HG03196 (cell line): ENCODE data around the gene CBX8.

ENCODE experiments used
- ATAC-seq: cut with Tn5 transposase; IDR thresholded peaks from one replicate; pipeline ENCODE4 v1.9.1; 2021; ENCODE audit not compliant: unreplicated experiment

CBX8 gene

DNA sequence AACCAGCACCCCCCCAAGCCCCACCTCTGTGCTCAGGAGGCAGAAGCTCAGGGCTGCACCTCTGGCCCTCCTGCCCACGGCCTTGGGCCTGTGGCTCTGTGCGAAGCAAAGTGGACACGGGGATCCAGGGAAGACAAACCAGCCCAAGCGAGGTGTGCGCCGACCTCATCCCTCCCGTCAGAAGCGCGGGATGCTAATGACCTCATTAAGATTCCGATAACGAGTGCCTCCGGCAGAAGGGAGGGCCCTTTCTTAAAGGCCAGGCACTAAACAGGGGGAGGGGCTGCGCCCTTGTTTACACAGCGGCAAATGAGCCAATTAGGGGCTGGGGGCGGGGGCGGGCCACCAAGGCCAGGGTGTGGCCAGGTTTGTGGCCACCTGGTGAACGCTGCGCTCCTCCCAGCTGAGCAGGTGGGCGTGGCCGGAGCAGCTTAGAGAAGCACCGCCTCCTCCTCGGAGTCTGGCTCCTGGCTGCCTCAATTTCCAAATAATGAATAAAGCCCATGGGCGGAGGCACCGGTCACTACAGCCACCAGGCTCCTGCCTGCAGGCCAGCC is 39.2 kb upstream of the CBX8 start:
- no peak for ATAC-seq

DNA sequence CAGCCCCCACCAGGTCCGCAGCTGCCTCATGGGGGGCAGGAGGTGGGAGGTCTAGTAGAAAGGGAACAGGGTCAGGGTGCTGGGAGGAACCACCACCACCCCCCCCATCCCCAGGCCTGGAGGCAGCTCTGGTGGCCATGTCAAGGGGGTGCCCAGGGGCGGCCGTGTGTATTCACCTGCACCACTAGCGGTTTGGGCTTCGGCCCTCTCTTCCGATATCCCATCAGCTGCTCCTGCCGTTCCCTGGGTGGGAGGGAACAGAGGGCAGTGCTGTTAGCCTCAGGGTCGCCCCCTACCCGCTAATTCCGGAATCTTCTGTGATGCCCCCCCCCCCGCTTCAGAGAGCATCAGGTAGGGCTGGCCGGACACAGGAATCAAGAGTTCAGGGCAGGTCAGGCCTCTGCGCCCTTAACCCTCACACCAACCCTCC is 38.6 kb upstream of the CBX8 start:
- ATAC-seq = no peak

DNA sequence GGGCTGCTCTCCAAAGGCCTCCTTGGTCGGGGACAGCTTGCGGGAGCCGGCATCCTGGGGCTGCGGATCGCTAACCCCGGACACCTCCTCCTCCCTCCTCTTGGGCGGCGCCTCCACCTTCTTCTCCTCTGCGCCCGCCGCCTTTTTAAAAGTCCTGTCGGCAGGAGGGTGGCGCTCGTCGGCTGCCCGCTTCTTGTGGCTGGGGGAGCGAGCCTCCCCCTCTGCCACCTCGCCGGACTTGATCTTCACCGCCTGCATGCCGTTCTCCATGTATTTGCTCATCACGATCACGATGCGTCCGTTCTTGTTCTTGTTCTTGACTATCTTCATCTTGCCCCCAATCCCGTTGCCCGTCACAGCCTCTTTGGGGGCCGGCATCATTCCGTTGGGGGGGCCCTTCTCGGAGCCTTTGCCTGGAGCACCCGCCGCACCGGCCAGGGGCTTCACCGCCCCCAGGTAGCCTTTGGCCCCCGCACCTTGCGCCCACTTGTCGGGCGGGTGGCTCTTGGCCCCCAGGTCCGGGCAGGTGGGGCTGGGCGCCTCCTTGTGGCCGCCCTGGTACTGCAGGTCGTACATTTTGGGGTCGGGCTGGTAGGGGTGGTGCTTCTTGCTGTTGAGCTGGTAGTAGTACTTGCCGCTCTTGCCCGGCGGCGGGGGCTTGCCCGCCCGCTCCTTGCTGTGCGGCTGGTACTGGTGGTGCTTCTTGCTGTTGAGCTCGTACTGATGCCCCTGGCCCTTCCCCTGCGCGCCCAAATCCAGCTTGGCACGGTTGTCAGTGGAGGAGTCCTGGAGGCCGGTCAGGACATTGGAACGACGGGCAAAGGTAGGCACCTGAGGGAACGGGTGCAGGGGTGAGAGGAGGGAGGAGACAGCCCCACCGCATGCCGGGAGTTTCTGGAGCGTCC is 37.9 kb upstream of the CBX8 start:
- ATAC-seq = no peak

DNA sequence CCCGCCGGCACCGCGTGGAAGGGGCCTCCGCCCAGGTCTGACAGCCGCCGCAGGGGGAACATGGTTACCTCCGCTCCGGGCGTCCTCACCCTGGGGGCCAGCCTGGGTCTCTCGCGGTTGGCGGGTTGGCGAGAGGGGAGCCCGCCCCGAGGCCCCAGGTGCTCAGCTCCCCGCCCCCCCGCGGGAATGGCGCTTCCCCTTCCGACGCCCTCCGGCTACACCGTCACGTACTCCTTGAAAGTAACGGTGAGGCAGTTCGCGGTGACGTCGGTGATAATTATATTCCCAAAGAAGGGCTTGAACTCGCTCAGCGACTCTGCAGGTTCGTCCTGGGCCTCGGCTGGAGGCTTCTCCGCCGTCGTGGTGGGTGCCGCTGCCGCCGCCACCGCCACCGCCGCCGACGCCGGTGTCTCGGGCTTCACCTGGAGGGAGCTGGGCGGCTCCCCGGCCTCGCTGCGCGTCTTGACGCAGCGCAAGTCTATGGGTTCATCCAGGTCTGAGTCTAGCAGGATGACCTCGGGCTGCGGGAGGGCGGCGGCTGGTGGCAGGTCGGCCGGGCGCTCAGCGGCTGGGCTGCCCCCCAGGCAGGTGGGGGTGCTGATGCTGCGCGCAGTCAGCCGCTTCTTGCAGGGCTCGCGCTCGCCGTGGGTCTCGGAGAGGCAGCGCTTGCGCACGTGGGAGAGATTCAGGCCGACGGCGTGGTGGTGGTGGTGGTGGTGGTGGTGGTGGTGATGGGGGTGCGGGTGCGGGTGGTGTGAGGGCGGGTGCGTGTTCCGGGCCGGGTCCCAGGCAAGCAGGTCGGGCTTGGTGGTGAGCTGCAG is 37.1 kb upstream of the CBX8 start:
- ATAC-seq = no peak

DNA sequence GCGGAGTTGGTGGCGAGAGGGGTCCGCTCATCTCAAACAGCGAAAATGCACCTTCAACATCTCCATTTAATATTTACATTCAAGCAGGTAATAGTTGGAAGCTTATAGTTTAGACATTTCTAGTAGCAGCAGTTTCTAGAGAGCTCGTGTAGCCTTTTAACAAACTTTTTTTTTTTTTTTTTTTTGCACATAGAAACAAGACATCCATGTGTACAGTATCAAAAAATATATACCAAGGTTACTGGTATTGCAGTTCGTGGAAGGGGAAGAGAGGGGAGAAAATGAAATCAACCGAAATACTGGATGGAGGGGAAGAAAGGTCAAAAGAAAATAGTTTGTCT is 36.2 kb upstream of the CBX8 start:
- ATAC-seq = no peak

DNA sequence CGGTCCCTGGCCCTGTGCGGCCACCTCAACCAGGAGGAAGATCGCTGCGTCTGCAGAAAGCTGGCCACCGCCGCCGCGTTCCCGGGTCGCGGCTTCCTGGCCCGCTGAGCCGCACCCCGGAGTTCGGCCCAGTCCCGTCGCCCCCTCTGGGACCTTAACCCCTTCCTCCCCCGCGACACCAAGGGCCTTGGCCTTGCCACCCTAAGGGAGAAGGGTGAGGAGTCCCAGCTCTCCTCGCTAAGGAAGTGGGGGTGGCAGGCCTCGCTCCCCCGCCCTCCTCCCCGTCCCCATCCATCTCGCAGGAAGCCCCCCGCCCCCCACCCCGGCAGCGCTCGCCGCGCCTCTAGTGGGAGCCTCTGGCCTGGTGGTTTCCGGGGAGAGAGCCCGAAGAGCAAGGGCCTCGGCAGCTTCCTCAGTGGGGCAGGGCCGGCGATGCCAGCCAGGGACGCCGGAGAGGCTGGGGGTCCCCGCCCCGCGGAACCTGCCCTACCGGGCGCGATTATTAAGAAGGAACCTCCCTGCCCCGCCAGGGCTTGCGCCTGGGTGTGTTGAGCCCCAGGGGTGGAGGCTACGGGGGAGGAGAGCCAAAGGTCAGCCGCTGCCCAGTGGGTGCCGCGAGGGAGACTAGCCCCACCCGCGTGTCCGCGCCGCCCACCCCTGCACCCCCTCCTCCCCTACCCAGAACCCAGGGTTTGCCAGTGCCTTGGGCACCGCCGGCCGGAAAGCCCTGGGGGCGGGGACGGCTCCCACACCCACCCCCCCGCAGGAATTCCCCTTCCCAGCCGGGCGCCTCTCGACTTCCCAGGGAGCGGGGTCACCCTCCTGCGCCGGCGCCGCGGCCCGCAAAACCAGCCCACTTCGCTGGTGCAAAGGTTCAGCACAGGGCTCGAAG is 35.6 kb upstream of the CBX8 start:
- ATAC-seq = no peak

DNA sequence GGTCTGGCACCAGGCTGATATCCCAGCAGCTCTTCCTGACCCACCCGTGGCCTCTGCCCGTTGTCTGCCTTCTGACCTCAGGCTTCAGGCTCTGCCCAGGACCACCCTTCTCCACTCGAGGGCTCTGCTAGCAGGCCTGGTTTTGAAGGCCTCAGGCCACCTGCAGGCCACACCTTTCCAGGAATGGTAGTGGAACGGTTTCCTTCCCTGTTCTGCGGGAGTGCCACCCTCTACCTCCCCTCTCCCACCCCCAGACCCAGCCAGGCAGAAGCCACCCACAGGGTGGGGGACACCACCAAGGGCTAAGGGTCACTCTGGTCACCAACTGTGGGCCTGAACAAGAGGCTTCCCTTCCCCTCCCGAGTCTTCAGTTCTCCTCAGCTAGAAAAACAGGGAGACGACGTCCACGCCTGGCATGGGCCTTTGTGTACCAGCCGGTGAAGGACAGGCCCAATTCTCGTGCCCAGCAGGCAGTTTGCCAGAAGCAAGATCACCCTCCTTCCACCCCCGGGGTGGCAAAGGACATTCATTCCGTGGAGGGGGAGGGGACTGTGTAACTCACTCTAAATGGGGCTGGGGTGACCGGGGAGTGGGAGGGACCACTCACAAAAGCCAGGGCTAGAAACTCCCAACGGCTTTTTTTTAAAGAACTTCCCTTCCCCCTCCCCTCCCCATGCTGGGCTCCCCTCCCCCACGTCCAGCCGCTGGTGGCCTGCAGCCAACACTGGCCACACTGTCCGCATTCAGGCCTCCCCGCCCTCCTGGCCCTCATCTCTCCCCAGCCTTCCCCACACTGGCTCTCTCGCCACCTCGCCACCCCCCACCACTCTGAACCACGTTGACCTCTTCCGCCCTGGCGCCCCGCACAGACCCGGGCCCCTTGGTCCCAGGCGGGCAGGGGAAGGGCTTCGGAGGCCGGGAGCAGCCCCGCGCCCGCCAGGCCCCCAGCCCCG is 34.7 kb upstream of the CBX8 start:
- no peak for ATAC-seq

DNA sequence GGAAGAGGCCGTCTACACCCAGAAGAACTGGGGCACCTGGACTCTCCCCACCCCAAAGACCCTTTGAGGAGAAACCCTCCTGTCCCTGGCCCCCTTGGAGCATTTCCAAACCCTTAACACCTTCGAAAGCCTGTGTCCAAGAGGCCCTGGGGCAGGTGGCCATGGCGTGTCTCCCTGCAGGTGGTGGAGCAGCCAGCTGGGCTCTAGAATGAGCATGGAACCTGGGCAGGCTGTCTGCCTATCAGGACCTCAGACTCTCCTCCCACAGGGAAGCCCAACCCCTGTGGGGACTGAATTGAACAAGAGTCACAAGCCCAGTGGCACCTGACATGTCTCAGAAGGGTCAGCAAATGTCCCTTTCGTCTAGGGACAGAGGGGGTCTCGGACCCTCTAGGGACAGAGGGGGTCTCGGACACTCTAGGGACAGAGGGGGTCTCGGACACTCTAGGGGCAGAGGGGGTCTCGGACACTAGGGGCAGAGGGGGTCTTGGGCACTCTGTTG is 33.9 kb upstream of the CBX8 start:
- ATAC-seq = no peak

DNA sequence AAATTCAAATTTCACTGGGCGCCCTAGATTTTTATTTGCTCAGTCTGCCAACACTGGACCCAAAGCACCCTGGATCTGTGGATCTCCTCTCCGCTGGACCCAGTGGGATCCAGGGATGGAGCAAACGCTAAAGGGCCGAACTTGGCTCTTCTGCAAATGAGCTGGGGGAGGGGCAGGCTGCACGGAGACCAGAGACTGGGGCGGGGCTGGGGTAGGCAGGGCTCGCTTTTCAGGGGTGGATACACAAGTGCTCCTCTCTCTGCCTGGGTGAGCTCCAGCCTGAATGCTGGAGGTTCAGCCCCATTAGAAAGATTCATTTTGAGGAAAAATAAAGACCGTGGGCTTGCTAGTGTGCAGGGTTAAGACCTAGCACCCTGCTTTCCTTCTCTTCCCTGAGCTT is 33.4 kb upstream of the CBX8 start:
- no peak for ATAC-seq

DNA sequence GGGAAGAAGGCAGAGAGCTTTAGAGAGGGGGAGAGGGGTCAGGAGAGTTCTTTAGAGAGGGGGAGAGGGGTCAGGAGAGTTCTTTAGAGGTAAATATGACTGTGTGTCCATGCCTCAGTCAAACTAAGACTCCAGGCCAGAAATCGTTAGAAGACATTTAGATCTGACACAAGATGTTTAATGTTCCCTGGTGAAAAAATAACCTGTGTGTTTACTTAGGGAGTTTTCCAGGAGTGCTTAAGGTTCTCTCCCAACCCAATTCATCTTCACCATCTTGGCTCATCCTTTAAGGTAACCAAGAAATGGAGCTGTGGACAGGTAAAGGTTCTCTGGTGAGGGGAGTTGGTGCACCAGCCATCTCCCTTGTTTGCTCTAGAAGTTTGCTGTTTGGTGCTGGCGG is 32.6 kb upstream of the CBX8 start:
- ATAC-seq = no peak

DNA sequence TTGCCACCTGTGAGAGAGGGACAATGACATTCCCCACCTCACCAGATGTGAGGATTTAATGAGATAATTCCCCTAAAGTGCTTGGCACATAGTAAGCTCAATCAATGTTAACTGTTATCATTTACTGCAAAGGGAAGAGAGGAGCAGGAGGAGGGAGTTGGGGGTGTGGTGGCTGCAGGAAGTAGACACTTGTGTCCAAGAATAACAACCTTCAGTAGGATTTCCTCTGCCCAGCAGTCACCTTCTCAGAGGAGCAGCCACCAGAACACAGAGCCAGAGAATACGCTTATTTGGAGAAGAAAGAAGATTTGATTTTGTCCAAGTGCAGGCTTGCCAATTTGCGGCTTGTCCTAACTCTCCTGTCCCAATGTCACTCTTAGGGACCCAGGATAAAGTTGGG is 32.1 kb upstream of the CBX8 start:
- ATAC-seq = no peak

DNA sequence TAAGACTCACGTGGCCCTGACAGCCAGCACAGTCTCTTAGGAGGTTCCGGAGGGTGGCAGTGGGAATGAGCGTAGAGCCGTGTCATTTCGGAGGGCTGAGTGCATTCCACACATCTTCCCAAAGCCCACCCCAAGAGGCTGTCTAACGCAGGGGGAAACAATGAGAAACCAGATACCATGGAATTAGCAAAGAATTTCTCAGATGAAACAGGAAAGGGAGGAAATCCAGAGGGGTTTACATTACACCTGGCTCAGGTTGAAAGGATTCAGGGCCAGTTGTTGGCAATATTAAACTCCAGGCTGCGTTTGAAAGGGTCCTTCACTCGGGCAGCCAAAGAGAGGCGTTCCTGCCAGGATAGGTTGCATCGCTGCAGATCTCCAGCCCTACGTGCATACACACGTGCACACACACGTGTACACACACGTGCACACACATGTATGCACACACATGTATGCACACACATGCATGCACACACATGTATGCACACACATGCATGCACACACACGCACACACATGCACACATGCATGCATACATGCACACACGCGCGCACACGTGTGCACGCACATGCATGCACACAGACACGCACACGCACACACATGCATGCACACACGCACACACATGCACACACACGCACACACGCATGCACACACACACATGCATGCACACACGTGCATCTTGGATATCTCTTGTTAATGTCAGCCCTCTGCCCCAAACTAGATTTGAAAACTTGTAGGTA is 30.1 kb upstream of the CBX8 start:
- ATAC-seq = no peak

DNA sequence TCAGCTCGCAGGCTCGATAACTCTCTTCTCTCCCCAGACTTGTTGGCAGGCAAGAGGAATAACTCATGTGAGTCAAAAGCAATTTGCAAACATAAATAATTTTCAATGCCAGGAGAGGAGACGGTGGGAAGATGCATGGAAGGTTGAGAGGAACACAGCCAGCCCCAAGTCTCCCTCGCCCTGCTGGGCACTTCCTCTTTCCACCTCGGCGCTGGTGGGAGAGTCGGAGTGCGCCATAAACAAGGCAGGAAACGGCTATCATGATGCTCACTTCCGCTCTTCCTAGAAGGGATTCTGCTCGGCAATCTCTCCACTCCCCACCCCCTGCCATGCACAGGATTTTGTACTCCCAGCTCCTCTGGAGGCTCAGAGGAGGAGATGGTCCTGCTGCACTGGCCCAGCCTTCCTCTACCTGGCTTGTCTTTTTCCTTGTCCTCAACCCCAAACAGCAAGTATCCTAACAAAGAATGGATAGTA is 29.4 kb upstream of the CBX8 start:
- ATAC-seq = no peak

DNA sequence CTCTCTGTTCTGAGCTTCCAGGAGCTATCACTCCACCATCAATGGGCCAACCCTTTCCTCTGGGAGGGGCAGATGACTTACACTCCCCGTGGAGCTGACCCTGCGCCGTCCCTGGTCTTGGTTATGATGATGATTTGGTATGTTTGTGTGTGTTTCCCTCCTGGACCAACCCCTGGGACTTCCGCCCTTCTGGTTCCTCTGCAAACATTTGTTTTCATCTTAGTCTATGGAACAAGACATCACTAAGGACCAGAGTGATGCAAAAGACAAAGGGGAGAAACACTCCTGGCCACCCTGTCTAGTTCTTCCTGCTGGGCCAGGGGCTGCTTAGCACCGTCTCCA is 28.7 kb upstream of the CBX8 start:
- no peak for ATAC-seq

DNA sequence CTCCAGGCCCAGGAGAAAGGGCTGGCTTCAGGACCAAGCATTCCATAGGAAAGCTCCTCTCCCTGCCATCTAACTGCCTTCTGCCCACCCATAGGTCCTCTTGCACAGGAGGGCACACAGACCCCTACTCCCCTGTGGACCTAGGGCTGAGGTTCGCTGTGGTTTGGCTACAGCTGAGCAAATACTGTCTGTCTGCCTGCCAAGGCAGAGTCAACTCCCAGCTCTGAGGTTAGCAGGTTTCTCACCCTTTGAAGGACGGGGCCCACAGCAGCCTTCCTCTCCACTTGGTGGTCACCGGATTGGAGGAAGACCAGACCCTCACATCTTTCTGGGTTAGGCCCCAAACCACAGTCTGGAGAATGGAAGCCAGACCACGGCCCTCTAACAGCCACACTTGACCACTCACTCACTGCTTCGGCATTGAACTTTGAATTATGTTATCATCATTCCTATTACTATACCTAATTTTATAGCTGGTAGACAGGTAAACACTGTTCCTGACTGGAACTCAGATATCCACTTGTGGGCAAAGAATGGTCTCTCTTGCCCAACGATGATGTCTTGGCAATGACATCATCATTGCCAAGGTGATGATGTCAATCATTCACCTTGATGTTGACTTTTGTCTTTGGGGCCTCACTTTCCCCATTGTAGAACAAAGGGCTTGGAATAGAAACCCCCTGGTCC is 28.2 kb upstream of the CBX8 start:
- ATAC-seq = no peak

DNA sequence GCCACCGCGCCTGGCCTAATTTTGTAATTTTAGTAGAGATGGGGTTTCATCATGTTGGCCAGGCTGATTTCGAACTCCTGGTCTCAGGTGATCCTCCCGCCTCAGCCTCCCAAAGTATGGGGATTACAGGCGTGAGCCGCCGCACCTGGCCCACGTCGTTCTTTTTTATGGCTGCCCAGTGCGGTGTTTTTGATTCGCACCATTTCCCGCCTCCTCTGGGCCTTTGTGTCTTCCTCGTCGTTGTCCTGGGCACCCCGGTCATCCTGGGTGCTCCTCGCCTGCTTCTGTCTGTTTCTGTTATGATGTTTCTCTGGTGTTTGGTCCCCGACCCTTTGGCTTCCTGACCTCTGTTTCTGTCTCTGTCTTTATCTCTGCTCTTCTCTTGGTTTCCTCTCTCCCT is 27.4 kb upstream of the CBX8 start:
- ATAC-seq = no peak

DNA sequence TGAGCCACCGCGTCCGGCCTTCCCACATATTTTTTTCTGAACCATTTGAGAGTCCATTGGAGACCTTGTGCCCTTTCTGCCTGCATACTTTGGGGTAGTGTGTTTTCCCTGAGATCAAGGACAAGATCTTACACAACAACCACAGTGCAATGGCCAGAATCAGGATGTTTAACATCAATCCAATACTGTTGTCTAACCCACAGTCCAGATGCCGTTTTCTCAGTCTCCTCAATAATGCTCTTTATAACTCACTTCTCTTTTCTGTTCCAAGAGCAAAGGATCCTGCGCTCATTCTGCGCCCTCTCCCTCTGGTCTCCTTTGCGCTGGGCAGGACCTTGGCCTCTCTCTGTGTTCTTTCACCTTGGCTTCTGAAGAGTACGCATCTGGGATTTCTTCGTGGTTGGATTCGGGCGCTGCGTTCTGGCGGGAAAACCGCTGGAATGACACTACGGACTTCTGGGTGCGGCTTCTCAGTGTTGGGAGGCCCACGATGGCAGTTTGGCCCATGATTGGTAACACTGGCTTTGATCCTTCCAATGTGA is 25.8 kb upstream of the CBX8 start:
- ATAC-seq = no peak
